Measurements from ENCODE around the gene PKNOX2.

Gene PKNOX2

GRCh38 chr11:125389339-125390166 lies 225.0 kb downstream of the PKNOX2 start:
- no peak for FAIRE-seq

DNA sequence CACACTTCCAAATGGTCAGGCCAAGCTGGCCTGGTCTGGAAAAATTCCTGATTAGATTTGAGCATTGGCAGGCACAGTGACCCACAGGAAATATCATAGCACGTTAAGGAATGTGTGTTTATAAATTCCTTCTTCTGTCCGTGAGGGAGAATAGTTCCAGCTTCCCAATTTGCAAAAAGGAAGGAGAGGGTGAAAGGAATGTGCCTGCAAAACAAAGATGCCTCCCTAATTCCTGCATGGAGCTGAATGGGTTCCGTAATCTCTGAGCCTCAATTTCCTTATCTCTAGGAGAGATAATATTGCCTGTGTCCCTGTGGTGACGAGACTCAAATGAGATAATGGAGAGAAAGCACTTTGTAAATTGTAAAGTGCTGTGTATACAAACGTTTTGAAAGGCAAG lies 226.4 kb downstream of the PKNOX2 start:
- FAIRE-seq: no peak

DNA sequence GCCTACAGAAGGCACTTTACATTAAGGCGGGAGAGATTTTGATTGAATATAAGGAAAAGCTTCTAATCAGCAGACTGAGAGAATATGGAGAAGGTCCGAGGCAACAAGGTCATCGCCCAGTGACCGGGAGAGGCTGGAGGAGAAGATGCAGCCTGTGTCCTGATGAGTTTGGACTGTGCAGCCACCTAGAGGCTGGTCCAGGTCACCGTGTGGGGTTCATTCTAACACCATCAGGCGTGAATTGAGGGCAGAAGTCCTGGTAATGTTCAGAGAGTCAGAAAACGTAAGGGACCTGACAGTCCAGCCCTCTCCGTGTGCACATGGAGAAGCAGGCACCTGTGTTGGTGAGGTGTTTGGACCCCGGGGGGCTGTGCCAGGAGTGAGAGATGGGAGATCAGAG lies 228.8 kb downstream of the PKNOX2 start:
- FAIRE-seq: no peak

DNA sequence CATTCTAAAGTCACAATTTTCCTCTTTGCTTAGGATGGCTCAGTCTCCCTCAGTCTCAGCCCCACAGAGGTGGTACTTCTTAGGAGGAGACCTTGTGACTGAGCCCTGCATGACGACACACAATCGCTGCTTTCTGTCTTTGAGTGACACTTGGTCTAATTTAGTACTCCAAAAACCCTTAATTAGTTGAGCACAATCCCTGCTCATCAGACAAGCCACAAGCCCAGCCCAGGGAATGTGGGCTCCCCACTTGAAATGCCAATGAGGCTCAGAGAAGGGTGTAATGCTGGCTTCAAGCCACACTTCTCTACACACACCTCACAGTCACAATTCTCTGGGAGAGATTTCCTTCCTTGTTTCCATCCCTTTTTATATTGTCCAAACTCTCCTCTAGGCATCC lies 229.7 kb downstream of the PKNOX2 start:
- FAIRE-seq: no peak

DNA sequence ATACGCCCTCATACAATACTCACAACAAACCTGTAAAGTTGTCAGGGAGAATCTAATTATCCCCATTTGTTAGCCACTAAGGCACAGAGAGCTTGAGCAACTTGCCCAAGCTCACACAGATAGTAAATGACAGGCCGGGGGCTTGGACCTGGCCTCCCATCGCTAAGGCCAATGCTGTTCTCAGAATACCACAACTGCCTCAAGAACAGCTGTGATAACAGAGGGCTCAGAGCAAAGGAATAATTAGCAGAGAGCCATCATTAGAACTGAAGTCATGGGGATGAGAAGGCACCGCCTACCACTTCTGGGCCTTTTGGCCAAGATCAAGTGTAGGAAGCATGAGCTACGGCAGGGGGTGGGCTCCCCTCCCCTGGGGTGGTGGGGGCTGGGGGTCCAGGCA lies 232.9 kb downstream of the PKNOX2 start:
- no peak for FAIRE-seq

DNA sequence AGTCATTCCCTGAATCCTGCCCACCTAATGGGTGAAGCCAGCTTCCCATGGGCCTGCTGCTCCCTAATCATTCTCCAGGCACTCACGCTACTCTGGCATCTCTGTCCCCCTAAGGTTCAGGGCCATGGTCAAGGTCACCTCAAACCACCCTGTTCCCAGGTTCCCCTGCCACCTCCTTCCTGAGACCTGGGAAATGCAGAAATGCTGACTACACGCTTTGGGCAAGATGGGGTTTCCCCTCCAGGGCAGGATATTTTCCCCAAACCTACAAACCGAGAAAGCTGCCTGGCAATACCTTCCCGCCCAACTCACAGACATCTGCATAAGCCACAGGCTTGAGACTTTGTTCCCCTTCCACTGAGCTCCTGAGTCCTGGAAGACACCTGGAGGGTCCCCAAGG lies 233.9 kb downstream of the PKNOX2 start:
- no peak for FAIRE-seq

DNA sequence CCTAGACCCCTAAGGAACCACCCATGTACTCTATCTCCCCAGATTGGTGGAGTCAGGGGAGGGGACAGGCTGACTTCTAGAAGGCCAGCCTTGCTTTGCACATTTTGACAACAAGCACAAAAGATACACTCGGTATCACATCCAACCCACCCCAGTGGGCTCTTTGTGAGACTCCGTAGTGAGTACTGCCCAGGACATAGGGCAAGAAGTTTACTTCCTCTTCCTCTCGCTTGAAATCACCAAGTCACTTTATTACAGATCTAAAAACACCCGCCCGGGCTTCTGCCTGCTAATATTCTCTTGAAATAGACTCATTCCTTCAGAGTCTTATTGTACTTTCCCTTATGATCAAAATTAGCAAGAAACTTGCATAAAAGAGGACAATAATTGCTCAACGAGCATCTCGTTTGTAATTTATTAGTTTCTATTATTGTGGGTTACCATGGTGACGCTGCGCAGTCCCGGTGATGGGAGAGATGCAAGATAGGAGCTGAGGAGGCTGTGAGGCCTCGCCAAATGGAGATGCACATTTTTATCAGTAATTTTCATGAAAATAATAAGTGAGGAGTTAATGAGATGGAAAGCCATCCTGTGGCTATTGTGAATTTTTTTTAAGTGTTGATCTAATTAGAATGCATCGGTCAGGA lies 234.6 kb downstream of the PKNOX2 start:
- no peak for FAIRE-seq

- FAIRE-seq: no peak
Observed at GRCh38 chr11:125399945-125400344, 235.4 kb downstream of the PKNOX2 start.

DNA sequence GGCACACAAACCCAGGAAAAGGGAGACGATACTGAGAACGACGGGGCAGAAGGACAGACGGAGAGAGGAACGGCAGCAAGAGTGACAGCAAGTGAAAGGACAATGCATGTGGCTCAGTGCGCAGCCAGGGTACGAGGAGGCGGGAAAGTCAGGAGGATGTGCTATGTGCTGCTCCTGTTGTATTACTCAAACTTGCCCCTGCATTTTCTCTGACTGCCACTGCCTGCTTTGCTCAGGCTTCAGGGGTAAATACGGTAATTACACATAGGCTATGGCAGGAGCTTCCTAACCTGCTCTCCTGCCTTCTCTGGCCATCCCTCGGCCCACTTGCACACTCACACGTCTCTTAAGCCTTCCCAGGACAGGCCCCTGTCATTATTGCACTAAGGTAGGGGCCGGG lies 236.7 kb downstream of the PKNOX2 start:
- FAIRE-seq: no peak

DNA sequence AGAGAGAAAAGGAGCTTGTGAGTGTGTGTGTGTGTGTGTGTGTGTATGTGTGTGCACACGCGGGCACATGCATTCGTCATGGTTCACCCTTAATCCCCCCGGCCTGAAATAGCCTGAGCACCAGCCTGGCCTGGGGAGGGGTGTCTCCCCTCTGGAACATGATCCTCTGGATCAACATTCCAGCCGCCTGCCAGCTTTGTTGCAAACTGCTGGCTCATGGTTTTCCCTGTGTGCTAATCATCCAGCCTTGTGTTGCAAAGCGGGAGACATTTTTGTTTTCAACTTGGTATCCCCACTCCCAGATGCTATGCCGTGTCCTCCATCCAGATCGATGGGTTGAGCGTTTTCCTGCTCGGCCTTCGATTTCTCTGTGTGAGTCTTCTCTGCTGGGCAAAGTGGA lies 237.2 kb downstream of the PKNOX2 start:
- no peak for FAIRE-seq

GRCh38 chr11:125402435-125402834 lies 237.9 kb downstream of the PKNOX2 start:
- FAIRE-seq: no peak

GRCh38 chr11:125404157-125404810 lies 239.7 kb downstream of the PKNOX2 start:
- no peak for FAIRE-seq

GRCh38 chr11:125404811-125405790 lies 240.6 kb downstream of the PKNOX2 start:
- FAIRE-seq: no peak

DNA sequence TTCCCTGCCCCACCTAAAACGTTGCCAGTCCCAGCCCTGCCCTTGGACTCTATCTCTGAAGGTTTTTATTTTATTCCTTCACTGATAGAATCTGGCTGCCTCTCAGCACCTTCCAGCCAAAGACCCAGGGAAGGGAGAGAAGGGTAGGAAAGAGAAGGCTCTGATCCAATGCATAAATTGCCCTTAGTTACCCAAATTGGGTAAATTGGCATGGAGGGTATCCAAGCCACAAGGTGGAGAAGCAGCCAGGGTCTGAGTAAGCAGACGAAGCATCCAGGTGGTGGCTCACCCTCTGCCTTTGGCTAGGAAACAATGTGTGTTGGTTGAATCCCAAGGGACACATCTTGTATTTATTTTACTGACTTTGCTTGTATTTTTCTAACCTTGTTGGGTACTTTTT lies 242.5 kb downstream of the PKNOX2 start:
- no peak for FAIRE-seq

GRCh38 chr11:125408311-125408711 lies 243.8 kb downstream of the PKNOX2 start:
- FAIRE-seq: no peak

DNA sequence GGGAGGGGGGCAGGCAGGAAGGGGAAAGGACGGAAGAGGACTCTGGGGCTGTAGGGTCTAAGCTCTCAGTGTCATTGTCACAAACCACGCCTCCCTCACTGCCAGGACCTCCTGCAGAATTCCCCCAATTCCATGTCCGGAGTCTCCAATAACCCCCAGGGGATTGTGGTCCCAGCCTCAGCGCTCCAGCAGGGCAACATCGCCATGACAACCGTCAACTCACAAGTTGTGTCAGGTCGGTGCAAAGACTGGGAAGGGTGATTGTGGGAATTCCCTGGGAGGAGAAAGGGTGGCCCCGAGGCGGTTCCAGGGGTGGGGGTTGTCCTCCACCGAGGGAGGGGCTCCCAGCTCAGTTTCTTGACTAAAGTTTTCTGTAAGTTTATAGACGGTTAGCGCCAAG lies 245.5 kb downstream of the PKNOX2 start:
- FAIRE-seq: no peak

DNA sequence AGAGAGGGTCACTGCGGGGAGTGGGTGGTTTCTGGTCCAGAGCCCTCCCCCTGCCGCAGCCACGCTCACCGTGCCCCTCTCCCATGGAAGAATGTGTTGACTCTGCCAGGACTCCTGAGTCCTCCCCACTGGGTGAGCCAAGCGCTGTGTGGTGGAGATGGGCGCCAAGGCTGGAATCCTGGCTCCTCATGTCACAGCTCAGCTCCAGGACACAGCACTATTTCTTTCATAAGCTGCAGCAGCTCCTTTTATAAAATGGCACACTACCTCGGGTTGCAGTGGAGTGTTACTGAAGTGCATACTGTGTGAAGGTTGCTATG lies 247.6 kb downstream of the PKNOX2 start:
- FAIRE-seq: no peak

DNA sequence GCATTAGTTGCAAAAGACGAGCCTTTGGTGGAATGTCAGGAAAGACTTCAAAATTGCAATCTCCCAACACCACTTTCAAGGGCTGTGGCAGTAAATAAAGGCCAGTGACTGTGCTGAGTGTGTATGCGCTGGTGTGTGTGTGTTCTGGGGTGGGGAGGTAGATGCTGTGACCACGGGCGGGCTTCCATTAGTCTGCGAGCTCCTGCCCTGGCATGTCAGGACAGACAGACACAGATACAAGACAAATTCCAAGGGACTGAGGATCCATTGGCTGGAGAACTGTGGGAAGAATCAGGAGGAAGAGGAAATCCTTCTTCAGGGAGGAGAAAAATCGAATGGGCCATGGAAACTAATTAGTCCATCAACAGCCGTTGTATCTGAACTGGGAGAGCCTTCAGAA lies 248.0 kb downstream of the PKNOX2 start:
- FAIRE-seq: no peak

- FAIRE-seq: no peak
Observed at GRCh38 chr11:125413226-125413625, 248.7 kb downstream of the PKNOX2 start.

- no peak for FAIRE-seq
Observed at GRCh38 chr11:125414121-125414520, 249.6 kb downstream of the PKNOX2 start.

DNA sequence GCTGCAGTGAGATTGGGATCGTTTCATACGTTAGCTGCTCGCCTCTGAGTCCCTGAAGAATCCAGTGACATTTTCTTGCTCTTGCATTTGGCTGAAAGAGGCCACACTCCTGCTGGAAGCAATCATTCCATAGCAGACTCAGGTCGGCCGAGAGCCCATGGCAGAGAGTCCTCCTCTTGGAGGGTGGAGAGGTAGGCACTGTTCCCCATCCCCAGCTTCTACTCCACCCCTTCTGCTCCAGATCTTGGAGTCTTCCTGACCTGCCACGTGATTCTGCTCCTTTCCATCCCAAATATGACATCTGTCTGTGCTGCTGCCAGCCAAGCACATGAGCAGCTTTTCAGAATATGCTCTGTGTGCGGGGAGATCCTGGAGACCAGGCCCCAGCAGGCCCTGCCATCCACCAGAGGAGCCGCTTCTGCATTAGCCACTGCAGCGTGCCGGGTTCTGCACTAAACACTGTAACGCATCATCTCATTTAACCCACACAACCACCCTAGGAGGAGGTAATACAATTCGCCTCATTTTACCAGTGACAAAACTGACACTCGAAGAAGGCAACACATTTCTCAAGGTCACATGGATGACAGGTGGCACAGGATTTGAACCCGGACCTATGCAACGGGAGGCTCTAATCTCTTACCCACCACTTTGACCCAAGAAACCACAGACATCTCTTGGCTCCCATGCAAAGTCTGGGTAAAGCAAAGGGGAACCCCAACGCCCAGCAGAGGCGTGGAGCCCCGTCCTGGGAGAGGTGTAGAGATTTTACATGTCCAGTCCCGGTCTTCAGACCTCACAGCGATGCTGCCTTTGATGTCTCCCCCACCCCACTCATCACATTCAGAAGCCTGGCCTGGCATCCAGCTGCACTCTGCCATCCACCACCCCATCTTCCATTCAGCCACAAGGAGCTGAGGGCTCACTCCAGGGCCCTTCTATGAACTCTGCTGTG lies 252.7 kb downstream of the PKNOX2 start:
- no peak for FAIRE-seq

GRCh38 chr11:125418396-125418795 lies 253.8 kb downstream of the PKNOX2 start:
- no peak for FAIRE-seq

Measured in A204.1 (cell line).